HEK293T (cell line): ENCODE results near the gene ATP6V0E1.

Source experiments
- BHLHE40 ChIP-seq: fragments of 450-650 bp; IDR thresholded peaks from 2 replicates; pipeline ENCODE4 v1.6.1; 2016; ENCODE audit warnings: mild to moderate bottlenecking, moderate library complexity, borderline replicate concordance
- CTBP1 ChIP-seq: fragments of 450-650 bp; IDR thresholded peaks from 2 replicates; pipeline ENCODE4 v1.6.1; 2016; ENCODE audit warnings: borderline replicate concordance
- ELF4 ChIP-seq: fragments of 450-650 bp; IDR thresholded peaks from 2 replicates; pipeline ENCODE4 v1.6.1; 2017; ENCODE audit warnings: antibody characterized with exemption
- FOXA1 ChIP-seq: fragments of 450-650 bp; IDR thresholded peaks from 2 replicates; pipeline ENCODE4 v1.6.1; 2016; ENCODE audit warnings: mild to moderate bottlenecking
- FOXK2 ChIP-seq: fragments of 450-650 bp; IDR thresholded peaks from 2 replicates; pipeline ENCODE4 v1.6.1; 2016; ENCODE audit warnings: mild to moderate bottlenecking
- L3MBTL2 ChIP-seq: fragments of 450-650 bp; conservative IDR thresholded peaks from 2 replicates; pipeline ENCODE4 v1.6.1; 2016; ENCODE audit warnings: mild to moderate bottlenecking
- NFRKB ChIP-seq: fragments of 450-650 bp; IDR thresholded peaks from 2 replicates; pipeline ENCODE4 v1.6.1; 2016; ENCODE audit warnings: mild to moderate bottlenecking, moderate library complexity
- SUZ12 ChIP-seq: fragments of 450-650 bp; IDR thresholded peaks from 2 replicates; pipeline ENCODE4 v1.6.1; 2016; ENCODE audit warnings: mild to moderate bottlenecking
- TARDBP ChIP-seq: fragments of 450-650 bp; IDR thresholded peaks from 2 replicates; pipeline ENCODE4 v1.6.1; 2016

DNA sequence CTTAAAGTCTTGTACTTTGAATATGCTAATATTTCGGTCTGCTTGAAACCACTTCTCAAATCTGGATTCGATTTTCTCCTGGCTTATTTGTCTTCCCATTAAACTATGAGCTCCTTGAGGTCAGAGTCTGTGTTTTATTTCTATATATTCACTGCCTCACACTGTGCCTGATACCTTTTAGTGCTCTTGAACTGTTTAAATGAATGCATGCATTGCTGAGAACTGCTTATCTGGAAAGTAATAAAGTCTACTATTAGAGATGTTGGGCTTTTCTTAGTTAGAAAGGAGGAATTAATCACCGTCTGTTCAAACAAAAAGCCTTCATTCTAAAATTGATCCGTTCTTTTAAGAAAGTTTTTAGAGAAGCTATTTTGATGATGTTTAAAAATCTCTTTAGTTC lies 78.6 kb downstream of the ATP6V0E1 start:
- TF ChIP-seq NFRKB, result no peak
- TF ChIP-seq BHLHE40, result no peak
- no peak for TF ChIP-seq SUZ12
- TF ChIP-seq CTBP1, result no peak
- TF ChIP-seq FOXA1, result no peak
- no peak for TF ChIP-seq FOXK2
- TF ChIP-seq ELF4, result no peak
- no peak for TF ChIP-seq L3MBTL2
- TF ChIP-seq TARDBP, result no peak
